GM19372 (cell line): Measurements from ENCODE around the gene TIMM44.
"Not testable (repeated sequence)": the region's sequence is repeated elsewhere in the genome, so short reads cannot be mapped to it uniquely, and the experiment has no call there.

Source experiments
- ATAC-seq: cut with Tn5 transposase; IDR thresholded peaks from one replicate; pipeline ENCODE4 v1.9.1; 2021; ENCODE audit warnings: mild to moderate bottlenecking, low read depth, moderate library complexity; ENCODE audit not compliant: unreplicated experiment

The TIMM44 gene

GRCh38 chr19:7977723-7978040 lies 34.2 kb upstream of the TIMM44 start:
- ATAC-seq = no peak

GRCh38 chr19:7977021-7977722 lies 33.7 kb upstream of the TIMM44 start:
- no peak for ATAC-seq

DNA sequence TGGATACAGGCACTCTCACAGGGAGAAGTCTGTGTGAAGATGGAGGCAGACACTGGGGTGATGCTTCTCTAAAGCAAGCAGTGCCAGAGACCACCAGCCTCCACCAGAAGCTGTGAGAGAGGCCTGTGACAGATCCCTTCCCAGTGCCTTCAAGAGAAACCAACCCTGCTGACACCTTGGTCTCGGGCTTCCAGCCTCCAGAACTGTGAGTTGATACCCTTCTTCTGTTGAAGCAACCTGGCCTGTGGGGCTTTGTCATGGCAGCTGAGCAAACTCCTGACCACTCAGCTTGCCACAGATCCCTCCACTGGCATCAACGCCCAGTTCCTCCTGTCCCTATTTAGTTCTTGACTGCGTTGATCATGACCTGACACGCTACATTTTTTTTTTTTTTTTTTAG lies 33.0 kb upstream of the TIMM44 start:
- no peak for ATAC-seq

DNA sequence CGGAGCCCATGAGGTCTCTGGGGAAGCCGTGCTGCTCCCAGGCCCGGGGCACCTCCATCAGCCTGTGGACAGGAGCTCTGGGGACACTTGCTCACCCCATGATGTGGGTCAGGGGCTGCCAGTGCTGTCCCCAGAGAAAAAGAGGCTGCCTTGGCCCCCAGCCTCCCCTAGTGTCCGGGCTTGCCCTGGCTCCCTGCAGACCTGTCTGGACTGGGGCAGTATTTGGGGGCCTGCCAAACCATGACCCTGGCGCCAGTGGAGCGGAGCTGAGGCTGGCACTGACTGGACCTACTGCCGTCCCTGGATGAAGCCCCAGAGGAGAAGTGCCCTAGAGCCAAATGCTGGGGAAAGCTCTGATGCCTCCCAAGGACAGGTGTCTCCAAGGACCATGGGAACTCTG lies 31.6 kb upstream of the TIMM44 start:
- ATAC-seq = no peak

DNA sequence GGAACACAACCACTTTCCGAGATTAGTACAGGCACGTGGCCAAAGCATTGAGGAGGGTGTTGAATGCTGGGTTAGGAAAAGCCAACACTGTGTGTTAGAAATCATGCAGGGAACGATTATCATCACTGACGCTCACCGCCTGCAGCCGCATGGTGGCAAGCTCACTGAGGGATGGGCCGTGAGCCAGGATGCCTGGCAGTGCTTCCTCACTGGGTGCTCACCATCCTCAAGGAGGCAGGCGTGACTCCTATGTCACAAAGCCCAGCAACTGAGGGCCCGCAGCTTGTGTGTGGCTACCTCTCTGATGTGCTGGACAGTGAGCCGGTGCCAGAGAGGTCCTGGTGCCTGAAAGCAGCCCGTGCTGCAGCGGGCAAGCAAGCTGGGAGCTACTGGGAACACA lies 30.4 kb upstream of the TIMM44 start:
- no peak for ATAC-seq

GRCh38 chr19:7971553-7972520 lies 28.4 kb upstream of the TIMM44 start:
- ATAC-seq = no peak

DNA sequence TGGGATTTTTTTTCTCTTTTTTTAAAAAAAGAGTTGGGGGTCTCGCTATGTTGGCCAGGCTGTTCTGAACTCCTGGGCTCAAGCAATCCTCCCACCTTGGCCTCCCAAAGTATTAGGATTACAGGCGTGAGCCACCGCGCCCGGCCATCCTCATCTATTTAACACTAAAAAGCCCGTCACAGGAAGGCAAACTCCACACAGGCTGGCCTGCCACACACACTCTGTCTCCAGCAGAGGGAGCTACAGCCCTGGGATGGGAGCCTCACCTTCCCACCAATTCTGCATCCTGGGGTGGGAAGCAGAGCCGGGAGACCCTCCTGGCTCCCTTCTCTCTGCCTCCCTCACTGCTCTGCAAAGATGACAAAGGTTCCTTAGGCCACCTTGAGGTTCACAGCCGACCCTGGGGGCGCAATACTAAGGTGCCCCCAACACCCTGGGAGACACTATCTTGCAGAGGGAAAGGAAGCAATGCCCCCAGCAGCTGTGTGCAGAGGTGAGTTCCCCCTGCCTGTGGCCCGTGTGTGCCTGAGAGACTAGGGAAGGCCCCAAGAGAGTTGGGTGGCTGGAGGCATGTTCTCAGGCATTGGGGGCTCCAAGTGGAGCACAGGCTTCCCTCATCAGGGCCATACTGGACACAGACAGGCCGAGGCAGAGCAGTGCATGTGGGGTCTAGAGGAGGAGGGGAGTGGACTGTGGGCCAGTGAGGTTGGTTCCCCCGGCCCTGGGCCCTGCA lies 27.4 kb upstream of the TIMM44 start:
- ATAC-seq = no peak

GRCh38 chr19:7969555-7969939 lies 26.1 kb upstream of the TIMM44 start:
- no peak for ATAC-seq

DNA sequence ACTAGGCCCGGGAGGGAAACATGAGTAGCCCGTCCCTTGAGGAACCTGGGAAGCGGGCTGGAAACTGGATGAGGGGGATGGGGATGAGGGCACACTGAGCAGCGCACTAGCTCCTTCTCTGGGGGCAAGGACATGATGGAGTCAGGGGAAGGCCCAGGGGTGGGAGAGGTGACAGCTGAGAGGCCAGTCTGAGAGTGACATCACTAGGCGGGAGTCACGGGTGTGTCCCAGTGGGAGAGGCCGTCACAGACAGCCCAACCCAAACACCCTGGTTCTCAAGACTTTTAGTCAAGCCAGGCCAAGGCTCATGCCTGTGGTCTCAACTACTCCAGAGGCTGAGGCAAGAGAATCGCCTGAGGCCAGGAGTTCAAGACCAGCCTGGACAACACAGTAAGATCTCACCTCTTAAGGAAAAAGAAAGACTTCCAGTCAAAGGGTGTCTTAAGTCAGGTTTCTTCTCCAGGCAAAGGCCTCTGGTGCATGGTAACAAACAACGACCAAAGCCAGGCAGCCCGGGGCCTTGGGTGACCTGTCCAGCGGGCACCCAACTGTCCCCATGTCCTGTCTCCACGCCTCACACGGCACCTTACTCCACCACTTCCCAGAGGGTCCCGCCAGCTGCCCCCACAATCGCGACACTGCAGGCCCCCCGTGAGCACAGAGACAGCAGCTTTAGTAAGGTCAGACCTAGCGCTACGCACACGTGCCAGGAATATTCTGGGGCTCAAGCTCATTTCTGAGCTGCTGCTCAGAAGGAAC lies 25.5 kb upstream of the TIMM44 start:
- no peak for ATAC-seq

DNA sequence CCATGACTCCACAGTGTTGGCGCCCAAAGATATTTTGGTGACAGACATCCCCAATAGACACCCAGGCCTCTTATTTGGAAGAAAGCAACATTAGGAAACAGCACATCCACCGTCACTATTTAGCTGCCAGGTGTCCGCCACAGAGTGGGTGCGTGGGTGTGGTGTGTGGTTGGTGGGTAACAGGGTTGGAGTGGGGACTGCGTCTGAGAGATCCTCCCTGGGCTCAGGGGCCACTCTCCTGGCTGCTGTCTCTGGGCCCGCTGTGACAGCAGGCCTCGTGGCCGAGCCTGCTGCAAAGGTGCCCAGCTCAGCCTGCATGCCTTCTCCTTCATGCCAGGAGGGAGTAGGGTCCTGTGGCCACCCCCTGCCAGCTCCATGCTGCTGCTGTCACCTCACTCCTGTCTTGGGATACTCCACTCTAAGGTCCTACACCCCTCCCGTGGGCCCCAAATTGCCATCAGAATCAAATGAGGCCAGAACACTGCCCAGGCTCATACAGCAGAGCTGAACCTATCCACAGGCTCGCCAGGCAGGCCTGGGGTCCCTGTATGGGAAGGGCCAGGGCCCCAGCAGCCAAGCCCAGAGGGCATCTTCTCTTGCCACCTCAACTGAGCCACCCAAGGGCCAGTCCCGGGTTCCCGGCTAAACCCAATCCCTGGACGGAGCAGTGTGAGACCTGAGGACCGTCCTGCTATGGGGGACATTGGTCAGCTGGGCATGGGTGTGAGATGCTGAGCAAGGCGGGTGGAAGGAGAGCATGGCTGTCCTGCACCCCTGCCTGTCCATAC lies 24.7 kb upstream of the TIMM44 start:
- ATAC-seq = no peak

DNA sequence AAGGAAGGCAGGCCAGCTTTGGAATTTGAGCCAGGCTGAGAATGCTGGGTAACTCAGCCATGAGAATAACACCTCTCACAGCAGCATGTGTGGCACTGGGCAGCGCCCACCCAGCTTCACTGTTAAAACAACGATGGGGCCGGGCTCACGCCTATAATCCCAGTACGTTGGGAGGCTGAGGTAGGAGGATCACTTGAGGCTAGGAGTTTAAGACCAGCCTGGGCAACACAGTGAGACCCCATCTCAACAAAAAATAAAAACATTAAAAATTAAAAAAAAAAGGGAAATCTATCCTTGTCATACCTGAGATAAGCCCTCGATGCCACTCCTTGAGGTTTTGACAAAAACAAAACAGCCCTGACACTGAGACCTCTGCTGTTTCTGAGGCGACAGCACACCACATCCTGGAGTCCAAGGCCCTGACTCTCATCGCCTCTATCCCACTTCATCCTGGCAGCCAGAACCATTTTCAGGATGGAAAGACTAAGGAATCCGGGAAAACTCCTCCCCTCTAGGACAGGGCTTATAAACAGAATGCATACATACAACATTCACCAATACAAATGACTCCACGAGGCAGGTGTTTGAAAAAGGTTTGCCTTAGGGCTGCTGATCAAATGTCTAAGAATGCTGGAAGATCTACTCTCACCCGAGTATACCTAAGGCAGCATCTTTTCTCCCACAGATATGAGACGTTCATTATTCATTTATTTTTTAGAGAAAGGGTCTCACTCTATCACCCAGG lies 22.6 kb upstream of the TIMM44 start:
- no peak for ATAC-seq

DNA sequence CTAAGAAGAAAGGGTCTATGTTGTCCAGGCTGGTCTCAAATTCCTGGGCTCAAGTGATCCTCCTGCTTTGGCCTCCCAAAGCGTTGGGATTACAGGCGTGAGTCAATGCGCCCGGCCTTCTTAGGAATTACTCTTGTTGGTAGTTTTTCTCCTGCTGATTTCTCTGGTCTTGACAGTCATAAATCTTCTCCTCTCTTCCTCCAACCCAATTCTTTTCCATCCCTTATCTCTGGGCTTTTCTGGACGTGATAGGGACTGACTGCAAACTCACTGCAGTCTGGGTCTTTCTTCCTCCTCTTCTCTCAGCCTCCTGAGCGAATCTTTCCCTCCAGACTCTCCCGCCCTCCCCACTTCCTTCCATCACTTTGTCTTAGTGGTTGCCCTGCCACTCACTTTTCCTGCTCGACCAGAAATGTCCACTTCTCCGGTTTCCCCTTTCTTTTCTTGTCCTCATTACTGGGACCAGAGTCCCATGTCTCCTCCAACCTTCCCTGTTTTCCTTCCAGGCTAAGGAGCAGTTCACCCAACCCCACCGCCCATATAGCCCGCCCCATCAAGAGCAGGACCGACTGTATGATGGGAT lies 21.9 kb upstream of the TIMM44 start:
- no peak for ATAC-seq

DNA sequence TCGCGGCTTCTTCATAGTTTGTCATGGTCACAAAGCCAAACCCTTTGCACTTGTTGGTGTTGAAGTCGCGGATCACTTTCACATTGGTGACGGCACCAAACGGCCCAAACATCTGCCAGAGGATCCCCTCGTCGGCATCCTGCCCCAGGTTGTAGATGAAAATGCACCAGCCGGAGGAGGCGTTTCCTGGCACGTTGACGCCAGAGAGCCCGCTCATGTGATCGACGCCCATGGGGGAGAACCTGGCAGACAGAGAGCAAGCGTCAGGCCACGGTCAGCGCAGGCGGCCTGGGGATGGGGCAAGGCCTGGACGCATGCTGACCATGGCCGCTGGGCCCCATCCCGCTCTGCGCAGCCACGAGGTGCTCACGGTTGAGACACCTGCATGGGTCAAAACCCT lies 20.1 kb upstream of the TIMM44 start:
- ATAC-seq = no peak

GRCh38 chr19:7962644-7963268 lies 19.3 kb upstream of the TIMM44 start:
- no peak for ATAC-seq

- ATAC-seq = no peak
Observed at GRCh38 chr19:7961920-7962626, 18.6 kb upstream of the TIMM44 start.

DNA sequence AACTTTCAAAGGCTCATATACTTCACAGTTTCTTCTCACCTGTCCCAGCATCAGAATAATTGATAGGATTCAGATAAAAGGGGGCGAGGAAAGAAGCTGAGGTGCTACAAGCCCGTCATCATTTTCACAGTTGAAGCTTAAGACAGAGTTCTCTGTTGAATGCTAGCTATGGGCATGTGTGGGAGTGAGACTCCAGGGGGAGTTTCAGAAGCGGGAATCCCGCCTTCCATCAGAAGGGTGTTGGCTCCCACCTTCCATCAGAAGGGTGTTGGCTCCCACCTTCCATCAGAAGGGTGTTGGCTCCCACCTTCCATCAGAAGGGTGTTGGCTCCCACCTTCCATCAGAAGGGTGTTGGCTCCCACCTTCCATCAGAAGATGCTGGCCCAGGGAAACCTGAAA lies 17.6 kb upstream of the TIMM44 start:
- ATAC-seq = not testable (repeated sequence)

GRCh38 chr19:7959211-7959610 lies 15.7 kb upstream of the TIMM44 start:
- ATAC-seq = no peak

- ATAC-seq = no peak
Observed at GRCh38 chr19:7955696-7956095, 12.2 kb upstream of the TIMM44 start.
